Measurements from ENCODE around the gene CDC73.

CDC73 gene

GRCh38 chr1:193104907-193105820 lies 16.7 kb upstream of the CDC73 start, which contains the start of gene GLRX2:
Gene GLRX2, minus strand, starts transcription at chr1:193105414. Its CDS starts 32 bp downstream, at chr1:193105382.
- DNase-seq (ENCODE audit: low read depth): peak; percentile 88
- H3K4me3 ChIP-seq (ENCODE audit: low read depth, low read length): peak within 1 kb of the TSS; percentile 80
- no peak for TF ChIP-seq CTCF (conservative IDR thresholded peaks at IDR 0.05; ENCODE audit: low read depth, low read length)

GRCh38 chr1:193105821-193106177 lies 16.0 kb upstream of the CDC73 start:
- no peak for TF ChIP-seq CTCF (conservative IDR thresholded peaks at IDR 0.05; ENCODE audit: low read depth, low read length)
- no peak for DNase-seq (ENCODE audit: low read depth)
- peak overlapping the region; percentile 80 for H3K4me3 ChIP-seq (ENCODE audit: low read depth, low read length)

GRCh38 chr1:193108471-193108870 lies 13.4 kb upstream of the CDC73 start:
- no peak overlapping the region for H3K4me3 ChIP-seq (ENCODE audit: low read depth, low read length)
- TF ChIP-seq CTCF (conservative IDR thresholded peaks at IDR 0.05; ENCODE audit: low read depth, low read length): no peak
- no peak for DNase-seq (ENCODE audit: low read depth)

GRCh38 chr1:193109619-193110018 lies 12.2 kb upstream of the CDC73 start:
- no peak for TF ChIP-seq CTCF (conservative IDR thresholded peaks at IDR 0.05; ENCODE audit: low read depth, low read length)
- DNase-seq (ENCODE audit: low read depth): no peak
- H3K4me3 ChIP-seq (ENCODE audit: low read depth, low read length): no peak overlapping the region

DNA sequence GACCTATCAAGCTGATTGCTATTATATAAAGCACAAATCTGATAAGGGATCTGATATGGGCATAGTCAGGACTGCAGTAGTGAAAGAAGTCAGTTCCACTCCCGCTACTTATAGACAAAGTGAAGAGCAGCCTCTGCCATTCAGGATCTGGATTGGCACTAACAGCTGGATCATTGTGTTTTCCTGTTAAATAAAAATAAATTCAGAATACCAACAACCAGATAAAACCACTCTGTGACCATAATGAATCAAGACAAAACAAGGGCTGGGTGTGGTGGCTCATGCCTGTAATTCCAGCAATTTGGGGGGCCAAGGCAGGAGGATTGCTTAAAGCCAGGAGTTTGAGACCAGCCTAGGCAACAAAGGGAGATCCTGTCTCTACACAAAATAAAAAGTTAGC lies 11.6 kb upstream of the CDC73 start:
- DNase-seq (ENCODE audit: low read depth): no peak
- H3K4me3 ChIP-seq (ENCODE audit: low read depth, low read length): no peak overlapping the region
- TF ChIP-seq CTCF (conservative IDR thresholded peaks at IDR 0.05; ENCODE audit: low read depth, low read length): no peak

DNA sequence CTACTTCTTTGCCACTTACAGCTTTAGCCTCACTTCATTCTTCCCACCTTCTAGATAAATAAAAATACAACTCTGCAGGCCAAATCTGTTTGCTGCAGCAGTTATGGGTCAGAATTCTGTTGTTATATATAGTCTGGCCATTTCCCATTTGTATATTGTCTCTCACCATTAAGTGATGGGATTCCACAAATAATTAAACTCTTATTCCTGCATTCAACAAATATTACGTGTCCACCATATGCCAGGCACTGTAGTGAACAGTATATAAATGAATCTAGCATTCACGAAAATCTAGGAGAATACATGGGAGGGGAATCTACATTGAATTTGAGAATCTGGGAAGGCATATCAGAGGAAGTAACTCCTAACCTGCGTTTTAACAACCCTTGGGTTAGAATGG lies 11.0 kb upstream of the CDC73 start:
- no peak for TF ChIP-seq CTCF (conservative IDR thresholded peaks at IDR 0.05; ENCODE audit: low read depth, low read length)

DNA sequence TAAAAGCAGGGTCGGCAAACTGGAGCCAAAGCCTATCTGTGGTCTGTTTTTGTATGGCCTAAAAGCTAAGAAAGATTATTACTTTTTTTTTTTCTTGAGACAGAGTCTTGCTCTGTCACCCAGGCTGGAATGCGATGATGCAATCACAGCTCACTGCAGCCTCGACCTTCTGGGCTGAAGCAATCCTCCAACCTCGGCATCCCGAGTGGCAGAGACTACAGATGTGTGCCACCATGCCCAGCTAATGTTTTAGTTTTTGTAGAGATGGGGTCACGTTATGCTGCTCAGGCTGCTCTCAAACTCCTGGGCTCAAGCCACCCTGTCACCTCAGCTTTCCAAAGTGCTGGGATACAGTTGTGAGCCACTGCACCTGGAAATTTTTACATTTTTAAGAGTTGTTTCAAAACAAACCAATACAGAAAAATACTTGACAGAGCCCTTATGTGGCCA lies 10.2 kb upstream of the CDC73 start:
- no peak for TF ChIP-seq CTCF (conservative IDR thresholded peaks at IDR 0.05; ENCODE audit: low read depth, low read length)
- DNase-seq (ENCODE audit: low read depth): peak; percentile 91
- no peak overlapping the region for H3K4me3 ChIP-seq (ENCODE audit: low read depth, low read length)

More for the DNA sequence above, 11.0 kb upstream of the CDC73 start:
- no peak overlapping the region for H3K4me3 ChIP-seq (ENCODE audit: low read depth, low read length)
- DNase-seq (ENCODE audit: low read depth): no peak

Data from choroid plexus epithelial cell (primary cell).